Esophagus squamous epithelium (tissue), 5 donors: ENCODE results near the gene NAA50. TPM values are rescaled to one million over a fixed set of nuclear protein-coding genes. Genes with fewer than 3 reads are reported as not detected.

Source experiments
- DNase-seq: peaks from one replicate; lab custom pipeline; 2025; lab: John Stamatoyannopoulos, UW
- H3K27ac ChIP-seq, 4 donors: fragments of 200-600 bp; sonication (generic); one replicate each; pipeline ENCODE4 v1.5.1; 2016 to 2019; ENCODE audit warnings: mild to moderate bottlenecking in 1 of 4
- H3K27me3 ChIP-seq, 4 donors: fragments of 200-600 bp; sonication (generic); 1 replicate in 3 of 4; 2 replicates in 1 of 4; pipeline versions ENCODE4 v1.5.1 to v1.6.0; 2017 to 2021; ENCODE audit warnings: antibody characterized with exemption in 1 of 4
- H3K36me3 ChIP-seq, 3 donors: fragments of 200-600 bp; sonication (generic); one replicate each; pipeline ENCODE4 v1.5.1; 2016 to 2019
- H3K4me1 ChIP-seq, 3 donors: fragments of 200-600 bp; sonication (generic); one replicate each; pipeline ENCODE4 v1.5.1; 2017 to 2019
- H3K4me3 ChIP-seq, 4 donors: fragments of 200-600 bp; sonication (generic); 1 replicate in 3 of 4; 2 replicates in 1 of 4; pipeline ENCODE4 v1.5.1; 2016 to 2019; ENCODE audit warnings: mild to moderate bottlenecking in 2 of 4, moderate library complexity in 1 of 4
- H3K9me3 ChIP-seq, 3 donors: fragments of 200-600 bp; sonication (generic); one replicate each; pipeline ENCODE4 v1.5.1; 2016 to 2019
- CTCF ChIP-seq, 6 experiments: fragments of 450-650 bp in 4 of 6; fragments of 200-600 bp in 2 of 6; sonication (generic) in 2 of 6; IDR thresholded peaks; one replicate each; pipeline ENCODE4 v1.5.1; 2016 to 2019; ENCODE audit warnings: antibody characterized with exemption in 6 of 6, mild to moderate bottlenecking in 4 of 6, moderate library complexity in 4 of 6
- POLR2A ChIP-seq, 4 donors: fragments of 450-650 bp; IDR thresholded peaks; one replicate each; pipeline ENCODE4 v1.6.1; 2017; ENCODE audit warnings: antibody characterized with exemption in 4 of 4, mild to moderate bottlenecking in 4 of 4, moderate library complexity in 3 of 4
- WGBS, 2 donors: methylation state at CpG; one replicate each; pipeline ENCODE4 v1.1.5; 2018; 5-methylcytosine and 5-hydroxymethylcytosine counted together
- intact Hi-C: fragments of 100-400 bp; cut with DNase I; formaldehyde crosslinking; loops from one replicate; pipeline ENCODE4 v1.15.0; 2022
- total RNA-seq, 4 donors: library from RNA; depleted of rRNA; stranded (reverse); fragments of >200 nt; gene quantifications; one replicate each; pipeline ENCODE4 v1.1.0, GENCODE V29; 2016
- donor health status: DM: yes; HTN: yes; CAD: no.

NAA50 gene
- total RNA-seq, 4 donors from 2014 or later: 142 to 248 (median 228) TPM

GRCh38 chr3:113698956-113699355, 47.1 kb downstream of the NAA50 start:
- no peaks in the 10 kb centered on the region for H3K27me3 ChIP-seq
- H3K9me3 ChIP-seq: no peaks in the 10 kb centered on the region
- H3K27ac ChIP-seq: peak overlapping the region; percentile 37 to 98 (median 77)
- H3K4me1 ChIP-seq: peaks cover 9 to 39% (median 20%) of the 10 kb centered on the region in 3 donors
- 12 to 33% methylated on average over 16 to 18 of the region's 24 CpGs for WGBS, 2 donors
- H3K36me3 ChIP-seq: no peaks in the 10 kb centered on the region
- peak overlapping the region; percentile 26 to 60 (median 44) for H3K4me3 ChIP-seq
- TF ChIP-seq POLR2A (IDR thresholded peaks at IDR 0.05): no peak
- TF ChIP-seq CTCF (IDR thresholded peaks at IDR 0.05): no peak
- DNase-seq: no peak
- intact Hi-C loops: no loop called here

- TF ChIP-seq POLR2A (IDR thresholded peaks at IDR 0.05) (no peak), CTCF (IDR thresholded peaks at IDR 0.05) (no peak)
- Histone ChIP-seq H3K4me3 (peak overlapping the region in 2 of 4 donors; percentile 60 to 79), H3K4me1 (peaks cover 9 to 43% (median 20%) of the 10 kb centered on the region in 3 donors), H3K27ac (peak overlapping the region in 2 of 4 donors; percentile 98), H3K36me3 (no peaks in the 10 kb centered on the region), H3K27me3 (no peaks in the 10 kb centered on the region), H3K9me3 (no peaks in the 10 kb centered on the region)
- intact Hi-C loops: no loop called here
- 61 to 64% methylated on average over 6 of the region's 6 CpGs for WGBS, 2 donors
- no peak for DNase-seq
These were observed 47.8 kb downstream of the NAA50 start for GRCh38 chr3:113698213-113698742.

- no peaks in the 10 kb centered on the region for H3K9me3 ChIP-seq
- DNase-seq: no peak
- WGBS, 2 donors: 3 to 4% methylated on average over 10 of the region's 10 CpGs
- no peak for TF ChIP-seq CTCF (IDR thresholded peaks at IDR 0.05)
- no peak for TF ChIP-seq POLR2A (IDR thresholded peaks at IDR 0.05)
- H3K36me3 ChIP-seq: no peaks in the 10 kb centered on the region
- peak overlapping the region; percentile 72 to 99 (median 88) for H3K4me3 ChIP-seq
- intact Hi-C loops: no loop called here
- peak overlapping the region; percentile 98 to 100 (median 99) for H3K27ac ChIP-seq
- peaks cover 9 to 43% (median 20%) of the 10 kb centered on the region in 3 donors for H3K4me1 ChIP-seq
- no peaks in the 10 kb centered on the region for H3K27me3 ChIP-seq
These were observed 48.5 kb downstream of the NAA50 start for GRCh38 chr3:113697500-113698090.

- TF ChIP-seq POLR2A (IDR thresholded peaks at IDR 0.05) (no peak), CTCF (IDR thresholded peaks at IDR 0.05) (peak in 3 of 6 experiments; percentile 35 to 49 (median 41))
- DNase-seq: peak; percentile 97
- no peaks in the 10 kb centered on the region for H3K36me3 ChIP-seq
- no peaks in the 10 kb centered on the region for H3K9me3 ChIP-seq
- H3K4me1 ChIP-seq: peaks cover 9 to 43% (median 20%) of the 10 kb centered on the region in 3 donors
- H3K4me3 ChIP-seq: peak overlapping the region; percentile 72 to 99 (median 88)
- no peaks in the 10 kb centered on the region for H3K27me3 ChIP-seq
- intact Hi-C loops: no loop called here
- 0 to 1% methylated on average over 26 to 27 of the region's 38 CpGs for WGBS, 2 donors
- peak overlapping the region; percentile 98 to 100 (median 99) for H3K27ac ChIP-seq
These were observed 49.2 kb downstream of the NAA50 start for GRCh38 chr3:113696658-113697499.
